ENCODE results near the gene SLC30A7. TPM values are rescaled to one million over a fixed set of nuclear protein-coding genes. Genes with fewer than 3 reads are reported as not detected.

Gene SLC30A7
- total and polyA plus RNA-seq, 7 experiments from 2014 or later, result 9.0 to 44.5 (median 32.1) TPM

GRCh38 chr1:100955322-100955721, 59.4 kb downstream of the SLC30A7 start:
- CTCF ChIA-PET, result no interaction called here
- Mint-ChIP-seq H3K9me3 (peaks cover 0 to 36% (median 18%) of the 10 kb centered on the region in 11 donors), H3K4me3 (peak overlapping the region in 2 of 10 donors; percentile 18 to 22), H3K27ac (no peak overlapping the region), H3K4me1 (peaks cover 17 to 74% (median 57%) of the 10 kb centered on the region in 7 donors), H3K36me3 (peaks cover 20 to 64% (median 52%) of the 10 kb centered on the region in 5 donors), H3K27me3 (no peaks in the 10 kb centered on the region)
- Histone ChIP-seq H3K9me3 (ENCODE audit: control insufficient read depth in 2 of 3, low read length in 3 of 3) (peaks cover 0 to 15% (median 0%) of the 10 kb centered on the region in 3 experiments), H3K27me3 (ENCODE audit: control insufficient read depth in 2 of 2, insufficient read depth in 2 of 2, low read length in 2 of 2) (no peaks in the 10 kb centered on the region), H3K4me3 (ENCODE audit: low read length) (no peak overlapping the region), H3K4me1 (ENCODE audit: control insufficient read depth in 2 of 2, insufficient read depth in 2 of 2, low read length in 2 of 2) (peaks cover 5 to 6% of the 10 kb centered on the region in 2 donors), H3K27ac (ENCODE audit: low read depth, low read length) (no peak overlapping the region), H3K36me3 (ENCODE audit: control insufficient read depth in 2 of 3, insufficient read depth in 3 of 3, low read length in 3 of 3) (peaks cover 0 to 18% (median 0%) of the 10 kb centered on the region in 3 experiments)
- POLR2A ChIA-PET, result interaction anchor here (0.6 to 1.9 kb wide), 8 partner anchors 12 to 568 kb away, joined by 3 to 7 read pairs (median 3); no protein-coding TSS in a partner anchor
- DNase-seq (no peak), ATAC-seq (no peak)
- intact Hi-C loops (cut with micrococcal nuclease), result loop anchor here in 1 of 2 donors (2.0 kb wide), 1 partner anchor 13 kb away; no protein-coding TSS in a partner anchor

GRCh38 chr1:100959502-100960060, 63.7 kb downstream of the SLC30A7 start:
- Histone ChIP-seq H3K36me3 (ENCODE audit: control insufficient read depth in 2 of 3, insufficient read depth in 3 of 3, low read length in 3 of 3) (peaks cover 0 to 5% (median 0%) of the 10 kb centered on the region in 3 experiments), H3K4me1 (ENCODE audit: control insufficient read depth in 2 of 2, insufficient read depth in 2 of 2, low read length in 2 of 2) (no peaks in the 10 kb centered on the region), H3K9me3 (ENCODE audit: control insufficient read depth in 2 of 3, low read length in 3 of 3) (no peaks in the 10 kb centered on the region), H3K27me3 (ENCODE audit: control insufficient read depth in 2 of 2, insufficient read depth in 2 of 2, low read length in 2 of 2) (no peaks in the 10 kb centered on the region), H3K27ac (ENCODE audit: low read depth, low read length) (no peak overlapping the region), H3K4me3 (ENCODE audit: low read length) (no peak overlapping the region)
- no peak for ATAC-seq
- Mint-ChIP-seq H3K27ac (peak overlapping the region in 2 of 9 donors; percentile 19 to 61), H3K9me3 (peaks cover 0 to 16% (median 0%) of the 10 kb centered on the region in 11 donors), H3K4me1 (peaks cover 16 to 72% (median 51%) of the 10 kb centered on the region in 7 donors), H3K36me3 (peaks cover 22 to 60% (median 49%) of the 10 kb centered on the region in 5 donors), H3K4me3 (peak overlapping the region in 1 of 10 donors; percentile 11), H3K27me3 (no peaks in the 10 kb centered on the region)
- DNase-seq, result no peak
- ChIA-PET CTCF (interaction anchor here (0.6 to 1.1 kb wide), 2 partner anchors 33 to 375 kb away, joined by 3 to 5 read pairs; no protein-coding TSS in a partner anchor), POLR2A (interaction anchor here (0.6 to 3.1 kb wide), 8 partner anchors 9 to 438 kb away, joined by 3 to 9 read pairs (median 4); no protein-coding TSS in a partner anchor)
- intact Hi-C loops (cut with micrococcal nuclease), result loop anchor here in 1 of 2 donors (1.0 kb wide), 1 partner anchor 8 kb away; no protein-coding TSS in a partner anchor

DNA sequence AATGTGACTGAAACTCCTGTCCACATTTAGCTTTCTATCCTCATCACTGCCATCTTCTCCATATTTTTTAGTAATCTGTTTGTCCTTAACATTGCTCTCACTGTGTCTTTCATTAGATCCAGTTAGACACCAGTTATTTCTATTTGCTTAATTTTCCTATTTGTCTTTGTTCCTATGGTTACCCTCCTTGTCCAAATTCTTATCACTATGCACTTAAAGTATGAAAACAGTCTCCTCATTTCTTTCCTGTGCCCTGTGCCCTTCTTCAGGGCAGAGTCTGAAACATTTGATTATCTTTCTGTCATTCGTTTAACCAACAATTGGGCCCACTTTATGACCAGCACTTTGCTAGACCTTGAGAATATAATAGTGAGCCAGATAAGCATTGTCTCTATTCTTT, 64.2 kb downstream of the SLC30A7 start:
- Histone ChIP-seq H3K27ac (ENCODE audit: low read depth, low read length) (no peak overlapping the region), H3K4me1 (ENCODE audit: control insufficient read depth in 2 of 2, insufficient read depth in 2 of 2, low read length in 2 of 2) (no peaks in the 10 kb centered on the region), H3K4me3 (ENCODE audit: low read length) (no peak overlapping the region), H3K9me3 (ENCODE audit: control insufficient read depth in 2 of 3, low read length in 3 of 3) (no peaks in the 10 kb centered on the region), H3K36me3 (ENCODE audit: control insufficient read depth in 2 of 3, insufficient read depth in 3 of 3, low read length in 3 of 3) (peaks cover 0 to 5% (median 0%) of the 10 kb centered on the region in 3 experiments), H3K27me3 (ENCODE audit: control insufficient read depth in 2 of 2, insufficient read depth in 2 of 2, low read length in 2 of 2) (no peaks in the 10 kb centered on the region)
- Mint-ChIP-seq H3K9me3 (peaks cover 0 to 16% (median 0%) of the 10 kb centered on the region in 11 donors), H3K27ac (peak overlapping the region in 6 of 9 donors; percentile 7 to 77 (median 41)), H3K4me3 (no peak overlapping the region), H3K27me3 (no peaks in the 10 kb centered on the region), H3K4me1 (peaks cover 17 to 77% (median 55%) of the 10 kb centered on the region in 7 donors), H3K36me3 (peaks cover 22 to 64% (median 53%) of the 10 kb centered on the region in 5 donors)
- POLR2A ChIA-PET, result interaction anchor here (1.0 to 3.1 kb wide), 5 partner anchors 9 to 22 kb away, joined by 4 to 9 read pairs (median 5); no protein-coding TSS in a partner anchor
- ATAC-seq (no peak), DNase-seq (no peak)
- intact Hi-C loops (cut with micrococcal nuclease), result no loop called here
- CTCF ChIA-PET, result no interaction called here

DNA sequence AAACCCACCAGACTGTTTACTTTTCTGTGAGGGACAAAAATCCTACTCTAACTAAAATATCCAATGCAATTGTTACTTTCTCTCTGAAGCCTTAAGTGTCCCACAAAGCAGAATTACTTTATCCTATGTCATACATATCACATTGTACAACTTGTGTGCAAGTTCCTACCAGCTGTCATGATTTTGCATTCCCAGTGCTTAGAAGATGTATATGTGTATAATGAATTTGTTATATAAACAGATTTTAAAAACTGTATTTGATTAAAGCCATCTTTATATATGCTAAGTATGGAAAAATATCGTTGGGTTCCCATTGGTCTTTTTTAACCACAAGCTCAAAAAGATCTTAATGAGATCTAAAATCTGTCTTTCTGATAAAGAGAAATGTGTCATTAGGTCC, 72.7 kb downstream of the SLC30A7 start:
- peaks cover 17 to 71% (median 56%) of the 10 kb centered on the region in 7 donors for H3K4me1 Mint-ChIP-seq
- POLR2A ChIA-PET, result interaction anchor here (0.6 to 1.2 kb wide), 3 partner anchors 9 to 41 kb away, joined by 3 to 4 read pairs (median 4); no protein-coding TSS in a partner anchor
- peak overlapping the region in 4 of 9 donors; percentile 25 to 46 (median 38) for H3K27ac Mint-ChIP-seq

GRCh38 chr1:100969327-100969726, 73.4 kb downstream of the SLC30A7 start:
- Histone ChIP-seq H3K36me3 (ENCODE audit: control insufficient read depth in 2 of 3, insufficient read depth in 3 of 3, low read length in 3 of 3) (peaks cover 0 to 25% (median 0%) of the 10 kb centered on the region in 3 experiments), H3K4me3 (ENCODE audit: low read length) (no peak overlapping the region), H3K9me3 (ENCODE audit: control insufficient read depth in 2 of 3, low read length in 3 of 3) (no peaks in the 10 kb centered on the region), H3K27ac (ENCODE audit: low read depth, low read length) (no peak overlapping the region), H3K27me3 (ENCODE audit: control insufficient read depth in 2 of 2, insufficient read depth in 2 of 2, low read length in 2 of 2) (no peaks in the 10 kb centered on the region), H3K4me1 (ENCODE audit: control insufficient read depth in 2 of 2, insufficient read depth in 2 of 2, low read length in 2 of 2) (peaks cover 0 to 19% of the 10 kb centered on the region in 2 donors)
- Mint-ChIP-seq H3K27me3 (no peaks in the 10 kb centered on the region), H3K4me1 (peaks cover 19 to 74% (median 59%) of the 10 kb centered on the region in 7 donors), H3K36me3 (peaks cover 10 to 54% (median 48%) of the 10 kb centered on the region in 5 donors), H3K4me3 (peak overlapping the region in 1 of 10 donors; percentile 19), H3K27ac (peak overlapping the region in 7 of 9 donors; percentile 25 to 70 (median 41)), H3K9me3 (no peaks in the 10 kb centered on the region)
- DNase-seq, result no peak
- ChIA-PET POLR2A (interaction anchor here (0.6 to 1.0 kb wide), 2 partner anchors 10 to 42 kb away, joined by 4 read pairs; no protein-coding TSS in a partner anchor), CTCF (interaction anchor here (0.7 kb wide), 1 partner anchor 26 kb away, joined by 3 read pairs; no protein-coding TSS in a partner anchor)
- intact Hi-C loops (cut with micrococcal nuclease), result loop anchor here in 1 of 2 donors (2.0 to 5.0 kb wide), 2 partner anchors 15 to 33 kb away; no protein-coding TSS in a partner anchor
- ATAC-seq, result no peak

More for the DNA sequence above, 72.7 kb downstream of the SLC30A7 start:
- DNase-seq (no peak), ATAC-seq (no peak)
- Histone ChIP-seq H3K27me3 (ENCODE audit: control insufficient read depth in 2 of 2, insufficient read depth in 2 of 2, low read length in 2 of 2) (no peaks in the 10 kb centered on the region), H3K27ac (ENCODE audit: low read depth, low read length) (no peak overlapping the region), H3K4me3 (ENCODE audit: low read length) (no peak overlapping the region), H3K9me3 (ENCODE audit: control insufficient read depth in 2 of 3, low read length in 3 of 3) (no peaks in the 10 kb centered on the region), H3K4me1 (ENCODE audit: control insufficient read depth in 2 of 2, insufficient read depth in 2 of 2, low read length in 2 of 2) (peaks cover 0 to 19% of the 10 kb centered on the region in 2 donors), H3K36me3 (ENCODE audit: control insufficient read depth in 2 of 3, insufficient read depth in 3 of 3, low read length in 3 of 3) (peaks cover 0 to 25% (median 0%) of the 10 kb centered on the region in 3 experiments)
- peaks cover 7 to 52% (median 45%) of the 10 kb centered on the region in 5 donors for H3K36me3 Mint-ChIP-seq
- CTCF ChIA-PET, result no interaction called here
- H3K9me3 Mint-ChIP-seq, result no peaks in the 10 kb centered on the region
- intact Hi-C loops (cut with micrococcal nuclease), result loop anchor here in 1 of 2 donors (2.0 to 5.0 kb wide), 2 partner anchors 14 to 34 kb away; no protein-coding TSS in a partner anchor
- no peaks in the 10 kb centered on the region for H3K27me3 Mint-ChIP-seq
- peak overlapping the region in 1 of 10 donors; percentile 19 for H3K4me3 Mint-ChIP-seq

DNA sequence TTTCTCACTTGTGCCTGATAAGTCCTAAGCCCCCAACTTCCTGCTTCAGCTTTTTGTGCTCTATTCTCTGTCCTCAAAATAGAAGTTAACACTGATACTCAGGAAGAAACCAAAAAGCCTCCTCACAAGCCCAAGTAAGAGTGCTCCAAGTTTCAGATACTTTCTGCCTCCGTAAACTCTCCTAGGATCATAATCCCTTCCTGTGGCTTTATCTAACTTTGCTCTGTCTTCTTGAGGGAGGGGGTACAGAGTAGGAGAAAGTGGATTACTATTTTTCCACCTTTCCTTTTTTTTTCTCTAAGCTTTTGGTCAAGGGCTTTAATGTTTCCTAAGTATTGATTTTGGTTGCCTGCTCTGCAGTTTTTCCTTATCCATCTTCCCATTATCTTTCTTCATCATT, 75.1 kb downstream of the SLC30A7 start:
- POLR2A ChIA-PET, result interaction anchor here (0.5 to 1.4 kb wide), 3 partner anchors 20 to 130 kb away, joined by 3 read pairs; no protein-coding TSS in a partner anchor
- peak overlapping the region in 6 of 10 donors; percentile 6 to 50 (median 42) for H3K4me3 Mint-ChIP-seq
- peaks cover 0 to 25% (median 0%) of the 10 kb centered on the region in 3 experiments for H3K36me3 ChIP-seq (ENCODE audit: control insufficient read depth in 2 of 3, insufficient read depth in 3 of 3, low read length in 3 of 3)
- DNase-seq, result peak in 1 of 9 donors; percentile 3
- ATAC-seq, result no peak
- CTCF ChIA-PET, result no interaction called here
- H3K27ac Mint-ChIP-seq, result peak overlapping the region in 6 of 9 donors; percentile 3 to 75 (median 15)
- no peak overlapping the region for H3K27ac ChIP-seq (ENCODE audit: low read depth, low read length)
- H3K27me3 ChIP-seq (ENCODE audit: control insufficient read depth in 2 of 2, insufficient read depth in 2 of 2, low read length in 2 of 2), result no peaks in the 10 kb centered on the region
- no peaks in the 10 kb centered on the region for H3K9me3 ChIP-seq (ENCODE audit: control insufficient read depth in 2 of 3, low read length in 3 of 3)
- peaks cover 15 to 69% (median 50%) of the 10 kb centered on the region in 7 donors for H3K4me1 Mint-ChIP-seq
- no peaks in the 10 kb centered on the region for H3K9me3 Mint-ChIP-seq
- H3K27me3 Mint-ChIP-seq, result no peaks in the 10 kb centered on the region
- intact Hi-C loops (cut with micrococcal nuclease), result loop anchor here in 1 of 2 donors (2.0 kb wide), 1 partner anchor 42 kb away; no protein-coding TSS in a partner anchor
- peaks cover 10 to 51% (median 43%) of the 10 kb centered on the region in 5 donors for H3K36me3 Mint-ChIP-seq
- H3K4me1 ChIP-seq (ENCODE audit: control insufficient read depth in 2 of 2, insufficient read depth in 2 of 2, low read length in 2 of 2), result peaks cover 0 to 19% of the 10 kb centered on the region in 2 donors
- no peak overlapping the region for H3K4me3 ChIP-seq (ENCODE audit: low read length)

Measured in naive thymus-derived CD4-positive, alpha-beta T cell (primary cell).